ENCODE data around the gene CPE. TPM values are rescaled to one million over a fixed set of nuclear protein-coding genes. Genes with fewer than 3 reads are reported as not detected.

The CPE gene
- total RNA-seq, 1 donor from 2014 or later, result 43.6 TPM

- no peaks in the 10 kb centered on the region for H3K36me3 ChIP-seq
- H3K9ac ChIP-seq, result no peak overlapping the region
- no peak overlapping the region for H3K4me2 ChIP-seq
- H2AFZ ChIP-seq (replicated peaks), result no peak overlapping the region
- TF ChIP-seq CTCF (IDR thresholded peaks at IDR 0.05), result no peak
- TF ChIP-seq EZH2phosphoT487 (IDR thresholded peaks at IDR 0.05), result no peak
- TF ChIP-seq EZH2 (IDR thresholded peaks at IDR 0.05), result no peak
- no peaks in the 10 kb centered on the region for H3K36me3 Mint-ChIP-seq
- H3K4me1 Mint-ChIP-seq, result peaks cover 33% of the 10 kb centered on the region
- H3K4me1 ChIP-seq, result peaks cover 30% of the 10 kb centered on the region
- DNase-seq (ENCODE audit: low spot score), result no peak
- H3K4me3 Mint-ChIP-seq, result no peak overlapping the region
- no peak overlapping the region for H3K27ac ChIP-seq
- no peaks in the 10 kb centered on the region for H3K9me3 ChIP-seq (ENCODE audit: low read depth)
- H3K4me3 ChIP-seq, result no peak overlapping the region
- H3F3A ChIP-seq (ENCODE audit: low read depth), result peaks cover 14% of the 10 kb centered on the region
- H3K79me2 ChIP-seq (ENCODE audit: low read depth), result no peaks in the 10 kb centered on the region
- H4K20me1 ChIP-seq (ENCODE audit: low read depth), result peaks cover 22% of the 10 kb centered on the region
- H3K27me3 ChIP-seq, result peaks cover 17% of the 10 kb centered on the region
- H3K9me3 Mint-ChIP-seq, result no peaks in the 10 kb centered on the region
- H3K27ac Mint-ChIP-seq, result no peak overlapping the region
- H3K27me3 Mint-ChIP-seq (ENCODE audit: insufficient read depth, low read depth), result no peaks in the 10 kb centered on the region
Measured at GRCh38 chr4:165386328-165386727, 7.5 kb downstream of the CPE start.

DNA sequence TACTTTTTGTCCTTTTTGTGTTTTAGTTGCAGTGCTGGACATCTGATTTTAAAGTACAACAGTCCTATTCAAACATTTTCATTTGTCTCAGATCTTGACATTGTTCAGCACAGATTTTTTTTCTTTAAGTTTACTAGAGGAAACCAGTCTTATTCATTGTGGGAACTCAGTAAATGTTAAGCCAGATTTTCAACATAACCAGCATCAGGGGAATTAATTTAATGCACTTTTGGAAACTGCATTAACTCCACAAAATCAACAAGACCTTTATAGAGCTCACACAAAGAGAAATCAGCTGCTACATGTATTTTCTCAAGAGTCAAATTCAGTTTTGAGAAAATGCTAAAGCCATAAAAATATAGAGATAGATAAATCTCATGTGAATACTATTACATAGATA, 9.9 kb downstream of the CPE start:
- H3K27ac Mint-ChIP-seq, result no peak overlapping the region
- no peaks in the 10 kb centered on the region for H3K9me3 Mint-ChIP-seq
- H3K27me3 Mint-ChIP-seq (ENCODE audit: insufficient read depth, low read depth), result no peaks in the 10 kb centered on the region

DNA sequence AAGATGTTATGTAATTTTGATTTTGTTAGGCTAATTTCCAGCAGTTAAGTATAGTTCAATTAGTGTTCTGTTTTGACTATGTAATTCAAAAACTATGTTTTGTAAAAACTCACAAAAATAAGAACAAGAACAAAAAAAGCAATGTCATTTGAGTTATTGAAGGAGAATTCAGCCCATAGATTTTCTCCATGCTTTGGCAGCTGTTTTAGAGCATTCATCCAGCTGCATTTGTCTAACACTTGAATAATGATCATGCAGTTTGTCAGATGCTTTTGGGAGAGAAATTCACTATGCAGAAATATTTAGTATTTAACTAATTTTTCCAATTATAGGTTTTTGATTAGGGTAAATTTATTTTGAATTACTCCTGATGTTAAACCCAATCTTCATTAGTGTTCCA, 14.2 kb downstream of the CPE start:
- no peak overlapping the region for H3K4me3 Mint-ChIP-seq
- Histone ChIP-seq H3K4me2 (no peak overlapping the region), H3K27ac (no peak overlapping the region), H4K20me1 (ENCODE audit: low read depth) (no peaks in the 10 kb centered on the region), H3K4me3 (no peak overlapping the region), H3K9ac (no peak overlapping the region), H3K27me3 (no peaks in the 10 kb centered on the region), H3K4me1 (no peaks in the 10 kb centered on the region), H3F3A (ENCODE audit: low read depth) (no peaks in the 10 kb centered on the region), H2AFZ (replicated peaks) (no peak overlapping the region), H3K36me3 (no peaks in the 10 kb centered on the region), H3K9me3 (ENCODE audit: low read depth) (no peaks in the 10 kb centered on the region), H3K79me2 (ENCODE audit: low read depth) (no peaks in the 10 kb centered on the region)
- TF ChIP-seq EZH2phosphoT487 (IDR thresholded peaks at IDR 0.05), result no peak
- no peak for TF ChIP-seq EZH2 (IDR thresholded peaks at IDR 0.05)
- no peak for TF ChIP-seq CTCF (IDR thresholded peaks at IDR 0.05)
- H3K36me3 Mint-ChIP-seq, result peaks cover 4% of the 10 kb centered on the region
- H3K4me1 Mint-ChIP-seq, result peaks cover 6% of the 10 kb centered on the region
- H3K27me3 Mint-ChIP-seq (ENCODE audit: insufficient read depth, low read depth), result no peaks in the 10 kb centered on the region
- DNase-seq (ENCODE audit: low spot score), result no peak
- no peak overlapping the region for H3K27ac Mint-ChIP-seq
- H3K9me3 Mint-ChIP-seq, result no peaks in the 10 kb centered on the region

More for the DNA sequence above, 9.9 kb downstream of the CPE start:
- Histone ChIP-seq H4K20me1 (ENCODE audit: low read depth) (peaks cover under 1% of the 10 kb centered on the region), H3K79me2 (ENCODE audit: low read depth) (no peaks in the 10 kb centered on the region), H3K4me1 (peaks cover 7% of the 10 kb centered on the region), H3K27ac (no peak overlapping the region), H3F3A (ENCODE audit: low read depth) (no peaks in the 10 kb centered on the region), H3K27me3 (peaks cover 3% of the 10 kb centered on the region), H3K9me3 (ENCODE audit: low read depth) (no peaks in the 10 kb centered on the region), H3K4me3 (no peak overlapping the region), H3K4me2 (no peak overlapping the region), H2AFZ (replicated peaks) (no peak overlapping the region), H3K36me3 (no peaks in the 10 kb centered on the region), H3K9ac (no peak overlapping the region)
- DNase-seq (ENCODE audit: low spot score), result no peak
- H3K36me3 Mint-ChIP-seq, result no peaks in the 10 kb centered on the region
- H3K4me1 Mint-ChIP-seq, result peaks cover 18% of the 10 kb centered on the region
- TF ChIP-seq EZH2 (IDR thresholded peaks at IDR 0.05), result no peak
- TF ChIP-seq CTCF (IDR thresholded peaks at IDR 0.05), result no peak
- TF ChIP-seq EZH2phosphoT487 (IDR thresholded peaks at IDR 0.05), result no peak
- H3K4me3 Mint-ChIP-seq, result no peak overlapping the region
